A673 (cell line): ENCODE results near the gene SLC2A4RG. TPM values are rescaled to one million over a fixed set of nuclear protein-coding genes. Genes with fewer than 3 reads are reported as not detected.

Source experiments
- BruUV-seq: library from RNA; stranded (reverse); fragments of 400-500 nt; replicated peaks from 2 replicates; lab custom pipeline; 2021; lab: Mats Ljungman, UMichigan
- CTCF ChIA-PET: fragments of 300-600 bp; sonication (Branson Sonifier 250); formaldehyde crosslinking; loops from one replicate; lab custom pipeline; 2022; ENCODE audit warnings: antibody characterized with exemption; lab: Charles Lee
- POLR2A ChIA-PET: fragments of 300-600 bp; sonication (Branson Sonifier 250); formaldehyde crosslinking; loops from one replicate; lab custom pipeline; 2022; ENCODE audit warnings: antibody characterized with exemption; ENCODE audit not compliant: low non-redundant PET; lab: Charles Lee
- DNase-seq: peaks from one replicate; pipeline ENCODE4 v3.0.0-alpha.2; 2015; ENCODE audit warnings: low spot score
- H3K27ac ChIP-seq: fragments of 200-600 bp; sonication (generic); 2 replicates; pipeline ENCODE4 v1.5.1; 2016; ENCODE audit warnings: mixed run types, low read depth, mild to moderate bottlenecking, mixed read lengths, antibody characterized with exemption, low read length; ENCODE audit not compliant: poor library complexity, severe bottlenecking
- H3K27me3 ChIP-seq: fragments of 200-600 bp; sonication (generic); replicated peaks from 2 replicates; pipeline ENCODE4 v1.6.1; 2017; ENCODE audit warnings: mixed run types, low read depth, mild to moderate bottlenecking, mixed read lengths, antibody characterized with exemption, low read length; ENCODE audit not compliant: insufficient read depth, poor library complexity
- H3K36me3 ChIP-seq: fragments of 200-600 bp; sonication (generic); 2 replicates; pipeline ENCODE4 v1.6.1; 2016; ENCODE audit warnings: mixed run types, mild to moderate bottlenecking, mixed read lengths, antibody characterized with exemption, low read length; ENCODE audit not compliant: insufficient read depth, poor library complexity, severe bottlenecking
- H3K4me1 ChIP-seq: fragments of 200-600 bp; sonication (generic); 2 replicates; pipeline ENCODE4 v1.6.1; 2017; ENCODE audit warnings: mixed run types, mild to moderate bottlenecking, mixed read lengths, antibody characterized with exemption, low read length; ENCODE audit not compliant: insufficient read depth, poor library complexity, severe bottlenecking
- H3K4me3 ChIP-seq: fragments of 200-600 bp; sonication (generic); 2 replicates; pipeline ENCODE4 v1.5.1; 2016; ENCODE audit warnings: low read depth, mixed run types, mild to moderate bottlenecking, mixed read lengths, low read length; ENCODE audit not compliant: poor library complexity, severe bottlenecking
- H3K9me3 ChIP-seq: fragments of 200-600 bp; sonication (generic); 2 replicates; pipeline ENCODE4 v1.6.1; 2016; ENCODE audit warnings: mixed run types, low read depth, mild to moderate bottlenecking, mixed read lengths, antibody characterized with exemption, low read length; ENCODE audit not compliant: poor library complexity, severe bottlenecking
- EZH2 ChIP-seq: fragments of 200-600 bp; sonication (generic); IDR thresholded peaks from 2 replicates; pipeline ENCODE4 v1.6.1; 2017; ENCODE audit warnings: borderline replicate concordance, low read depth, mild to moderate bottlenecking, mixed read lengths, antibody characterized with exemption, low read length; ENCODE audit not compliant: poor library complexity, severe bottlenecking
- intact Hi-C: fragments of 100-400 bp; cut with micrococcal nuclease; formaldehyde crosslinking; loops from one replicate; pipeline ENCODE4 v1.10.0; 2022; ENCODE audit not compliant: unreplicated experiment
- total RNA-seq: library from RNA; stranded (reverse); gene quantifications from 2 replicates; pipeline ENCODE4 v1.2.3, GENCODE V29; 2021
- TF ChIP-seq, protein P1 (sequence below): fragments of 300-800, 200-600 bp; sonication (generic); conservative IDR thresholded peaks from 2 replicates; pipeline ENCODE4 v1.5.1; 2017; ENCODE audit warnings: low read depth, mild to moderate bottlenecking, antibody characterized with exemption, low read length, moderate library complexity, mixed read lengths

The SLC2A4RG gene
- total RNA-seq, 1 experiment from 2014 or later, result 45.8 TPM

DNA sequence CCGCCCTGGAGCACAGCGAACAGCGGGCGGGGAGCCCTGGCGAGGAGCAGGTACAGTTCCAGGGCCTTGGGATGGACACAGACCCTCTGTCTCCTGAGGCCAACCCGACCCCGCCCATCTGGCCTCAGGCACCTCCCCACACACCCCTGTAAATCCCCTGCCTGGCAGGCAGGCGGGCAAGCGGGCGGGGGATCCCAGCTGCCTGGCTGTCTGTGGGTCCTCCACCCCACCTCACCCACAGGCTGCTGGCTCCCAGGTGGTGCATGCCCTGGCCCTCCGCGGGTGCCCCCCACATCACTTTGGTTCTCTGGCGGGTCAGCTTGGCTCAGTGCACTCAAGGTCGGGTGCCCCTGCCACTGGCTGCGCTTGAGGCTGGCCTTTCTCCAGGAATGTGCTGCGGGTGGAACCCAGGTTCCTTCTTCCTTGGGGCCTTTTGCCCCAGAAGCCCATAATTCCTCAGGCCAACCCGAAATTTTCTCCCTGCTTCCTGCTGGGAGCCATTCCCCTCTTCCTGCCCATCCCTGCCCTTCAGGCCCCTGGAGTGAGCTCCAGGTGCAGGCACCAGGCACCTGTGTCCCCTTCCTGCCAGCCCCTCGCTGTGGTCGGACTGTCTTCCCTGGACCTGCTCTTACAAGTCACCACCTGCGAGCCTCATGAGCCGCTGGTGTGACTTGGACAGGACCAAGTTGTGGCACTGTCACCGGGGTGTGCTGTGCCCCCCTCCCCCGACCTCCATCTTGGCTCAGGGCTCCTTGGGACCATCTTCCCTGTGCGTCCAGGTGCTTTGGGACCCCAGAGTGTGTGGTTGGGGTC is 48.5 kb upstream of the SLC2A4RG start:
- Histone ChIP-seq H3K4me3 (no peak overlapping the region), H3K9me3 (no peaks in the 10 kb centered on the region), H3K36me3 (peaks cover 10% of the 10 kb centered on the region), H3K4me1 (no peaks in the 10 kb centered on the region), H3K27me3 (no peaks in the 10 kb centered on the region), H3K27ac (no peak overlapping the region)
- intact Hi-C loops, result no loop called here
- BruUV-seq, result no TSS peak
- ChIA-PET POLR2A (no interaction called here), CTCF (no interaction called here)
- no peak for TF ChIP-seq EZH2
- TF ChIP-seq, protein P1, sequence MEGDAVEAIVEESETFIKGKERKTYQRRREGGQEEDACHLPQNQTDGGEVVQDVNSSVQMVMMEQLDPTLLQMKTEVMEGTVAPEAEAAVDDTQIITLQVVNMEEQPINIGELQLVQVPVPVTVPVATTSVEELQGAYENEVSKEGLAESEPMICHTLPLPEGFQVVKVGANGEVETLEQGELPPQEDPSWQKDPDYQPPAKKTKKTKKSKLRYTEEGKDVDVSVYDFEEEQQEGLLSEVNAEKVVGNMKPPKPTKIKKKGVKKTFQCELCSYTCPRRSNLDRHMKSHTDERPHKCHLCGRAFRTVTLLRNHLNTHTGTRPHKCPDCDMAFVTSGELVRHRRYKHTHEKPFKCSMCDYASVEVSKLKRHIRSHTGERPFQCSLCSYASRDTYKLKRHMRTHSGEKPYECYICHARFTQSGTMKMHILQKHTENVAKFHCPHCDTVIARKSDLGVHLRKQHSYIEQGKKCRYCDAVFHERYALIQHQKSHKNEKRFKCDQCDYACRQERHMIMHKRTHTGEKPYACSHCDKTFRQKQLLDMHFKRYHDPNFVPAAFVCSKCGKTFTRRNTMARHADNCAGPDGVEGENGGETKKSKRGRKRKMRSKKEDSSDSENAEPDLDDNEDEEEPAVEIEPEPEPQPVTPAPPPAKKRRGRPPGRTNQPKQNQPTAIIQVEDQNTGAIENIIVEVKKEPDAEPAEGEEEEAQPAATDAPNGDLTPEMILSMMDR, result no peak
- DNase-seq, result no peak

DNA sequence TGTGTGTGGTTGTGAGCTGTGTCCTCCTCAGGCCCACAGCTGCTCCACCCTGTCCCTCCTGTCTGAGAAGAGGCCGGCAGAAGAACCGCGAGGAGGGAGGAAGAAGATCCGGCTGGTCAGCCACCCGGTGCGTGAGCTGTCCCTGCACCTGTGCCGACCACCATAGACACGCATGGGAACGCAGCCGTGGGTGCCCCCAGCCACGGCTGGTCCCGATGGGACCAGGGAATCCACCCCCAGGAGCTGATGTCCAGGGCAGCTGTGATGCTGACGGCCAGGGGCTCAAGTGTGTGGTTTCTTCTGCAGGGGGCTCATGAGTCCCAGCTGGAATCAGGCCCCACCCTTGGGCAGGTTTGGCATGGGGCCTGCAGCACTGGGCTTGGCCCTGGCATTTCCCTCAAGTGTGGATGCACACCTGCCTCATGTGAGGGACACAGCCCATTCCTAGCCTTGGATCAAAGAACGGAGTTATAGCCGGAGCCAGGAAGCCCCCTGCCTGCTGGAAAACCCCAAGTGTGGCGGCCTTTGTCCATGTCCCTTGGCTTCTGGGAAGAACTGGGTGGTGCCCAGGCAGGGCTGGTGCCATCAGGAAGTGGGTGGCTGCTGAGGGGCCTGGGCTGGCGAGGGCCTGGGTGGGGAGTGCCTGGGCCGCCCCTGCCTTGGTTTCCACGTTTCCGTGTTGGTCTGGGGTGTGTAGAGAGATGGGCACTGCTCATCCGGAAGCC is 47.7 kb upstream of the SLC2A4RG start:
- H3K27ac ChIP-seq, result no peak overlapping the region
- H3K9me3 ChIP-seq, result no peaks in the 10 kb centered on the region
- H3K27me3 ChIP-seq, result no peaks in the 10 kb centered on the region
- no TSS peak for BruUV-seq
- no peak overlapping the region for H3K4me3 ChIP-seq
- DNase-seq, result no peak
- ChIA-PET POLR2A (no interaction called here), CTCF (no interaction called here)
- intact Hi-C loops, result no loop called here
- no peaks in the 10 kb centered on the region for H3K4me1 ChIP-seq
- peaks cover 10% of the 10 kb centered on the region for H3K36me3 ChIP-seq
- TF ChIP-seq, protein P1, result no peak
- TF ChIP-seq EZH2, result no peak

DNA sequence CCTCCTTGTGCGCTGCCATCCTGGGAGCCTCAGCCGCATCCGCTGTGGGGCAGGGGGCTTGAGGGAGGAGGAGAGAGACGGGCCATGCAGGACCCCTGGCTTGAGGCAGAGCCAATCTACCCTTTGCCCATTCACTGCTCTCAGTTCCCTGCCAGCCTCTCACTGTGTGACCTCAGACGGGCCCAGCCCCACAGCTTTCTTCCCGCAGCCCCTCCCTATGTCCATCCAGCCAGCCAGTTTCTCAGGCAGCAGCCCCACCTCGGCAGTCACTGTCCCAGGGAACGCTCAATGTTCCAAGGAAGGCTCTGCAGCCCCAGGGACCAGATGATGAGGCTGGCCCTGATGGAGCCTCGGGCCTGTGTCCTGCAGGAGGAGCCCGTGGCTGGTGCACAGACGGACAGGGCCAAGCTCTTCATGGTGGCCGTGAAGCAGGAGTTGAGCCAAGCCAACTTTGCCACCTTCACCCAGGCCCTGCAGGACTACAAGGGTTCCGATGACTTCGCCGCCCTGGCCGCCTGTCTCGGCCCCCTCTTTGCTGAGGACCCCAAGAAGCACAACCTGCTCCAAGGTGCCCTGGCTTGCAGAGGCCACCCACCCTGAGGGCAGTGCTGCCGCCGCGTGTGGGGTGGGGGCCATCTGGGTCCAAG is 47.0 kb upstream of the SLC2A4RG start:
- no peak overlapping the region for H3K4me3 ChIP-seq
- TF ChIP-seq EZH2, result no peak
- TF ChIP-seq, protein P1, result no peak
- H3K27ac ChIP-seq, result no peak overlapping the region
- peaks cover 10% of the 10 kb centered on the region for H3K36me3 ChIP-seq
- intact Hi-C loops, result no loop called here
- H3K27me3 ChIP-seq, result no peaks in the 10 kb centered on the region
- CTCF ChIA-PET, result no interaction called here
- POLR2A ChIA-PET, result no interaction called here
- H3K9me3 ChIP-seq, result no peaks in the 10 kb centered on the region
- DNase-seq, result no peak
- no peaks in the 10 kb centered on the region for H3K4me1 ChIP-seq
- no TSS peak for BruUV-seq
